CD4-positive, alpha-beta T cell treated with Interleukin-15 for 1 hour (primary cell): ENCODE results near the gene LCNL1.

Experiments used
- DNase-seq: peaks from one replicate; pipeline ENCODE4 v3.0.0-alpha.2; 2020

LCNL1 gene

GRCh38 chr9:136960212-136960937 is 22.4 kb upstream of the LCNL1 start:
- peak; percentile 56 for DNase-seq

- no peak for DNase-seq
These were observed 21.9 kb upstream of the LCNL1 start for GRCh38 chr9:136960938-136961275.

- no peak for DNase-seq
These were observed 21.3 kb upstream of the LCNL1 start for GRCh38 chr9:136961279-136962065.

GRCh38 chr9:136962163-136962562 is 20.6 kb upstream of the LCNL1 start:
- no peak for DNase-seq

- no peak for DNase-seq
These were observed 20.0 kb upstream of the LCNL1 start for GRCh38 chr9:136962701-136963248.

GRCh38 chr9:136963341-136963740 is 19.5 kb upstream of the LCNL1 start:
- DNase-seq = no peak

- DNase-seq = no peak
These were observed 19.0 kb upstream of the LCNL1 start for GRCh38 chr9:136963751-136964150.

- DNase-seq = no peak
These were observed 18.6 kb upstream of the LCNL1 start for GRCh38 chr9:136964171-136964689.

GRCh38 chr9:136964833-136965422 is 17.9 kb upstream of the LCNL1 start:
- no peak for DNase-seq

GRCh38 chr9:136965771-136966484 is 16.9 kb upstream of the LCNL1 start:
- DNase-seq = peak; percentile 57

GRCh38 chr9:136968333-136969127 is 14.3 kb upstream of the LCNL1 start:
- no peak for DNase-seq

GRCh38 chr9:136969150-136969549 is 13.6 kb upstream of the LCNL1 start:
- DNase-seq = no peak

GRCh38 chr9:136969774-136970173 is 13.0 kb upstream of the LCNL1 start:
- no peak for DNase-seq

- no peak for DNase-seq
These were observed 12.4 kb upstream of the LCNL1 start for GRCh38 chr9:136970361-136970760.

GRCh38 chr9:136971746-136972145 is 11.0 kb upstream of the LCNL1 start:
- DNase-seq = no peak

GRCh38 chr9:136972335-136972734 is 10.5 kb upstream of the LCNL1 start:
- no peak for DNase-seq

- DNase-seq = no peak
These were observed 10.1 kb upstream of the LCNL1 start for GRCh38 chr9:136972743-136973142.

GRCh38 chr9:136973618-136974617 is 8.9 kb upstream of the LCNL1 start:
- DNase-seq = no peak

- no peak for DNase-seq
These were observed 7.8 kb upstream of the LCNL1 start for GRCh38 chr9:136974817-136975535.

GRCh38 chr9:136975644-136976043 is 7.1 kb upstream of the LCNL1 start:
- DNase-seq = peak; percentile 35
